D721Med (cell line): ENCODE results near the gene MSI2.
"Not testable (repeated sequence)": the region's sequence is repeated elsewhere in the genome, so short reads cannot be mapped to it uniquely, and the experiment has no call there.

Experiments
- DNase-seq: peaks from one replicate; pipeline ENCODE4 v3.0.0; 2011; ENCODE audit warnings: low spot score; ENCODE audit not compliant: insufficient read length
- FAIRE-seq: peaks from 2 replicates; lab custom pipeline; 2011; peaks lifted over from hg19 to GRCh38; lab: Jason Lieb, UNC
- CTCF ChIP-seq: IDR thresholded peaks from 2 replicates; pipeline ENCODE4 v1.5.1; 2012; ENCODE audit warnings: mild to moderate bottlenecking, control low read depth; ENCODE audit not compliant: insufficient read depth; ENCODE audit errors: missing control alignments

MSI2 gene

GRCh38 chr17:57498443-57498842 lies 242.1 kb downstream of the MSI2 start:
- FAIRE-seq, result no peak

GRCh38 chr17:57499221-57499620 lies 242.9 kb downstream of the MSI2 start:
- FAIRE-seq, DNase-seq: not testable (repeated sequence)

More at GRCh38 chr17:57498443-57498842, 242.1 kb downstream of the MSI2 start:
- no peak for DNase-seq
- no peak for TF ChIP-seq CTCF

GRCh38 chr17:57499648-57500049 lies 243.3 kb downstream of the MSI2 start:
- FAIRE-seq (no peak), DNase-seq (no peak)
- no peak for TF ChIP-seq CTCF

- FAIRE-seq (no peak), DNase-seq (no peak)
- TF ChIP-seq CTCF, result no peak
Observed at GRCh38 chr17:57501016-57501415, 244.7 kb downstream of the MSI2 start.

GRCh38 chr17:57502022-57502421 lies 245.7 kb downstream of the MSI2 start:
- FAIRE-seq (no peak), DNase-seq (no peak)
- no peak for TF ChIP-seq CTCF

- DNase-seq (peak; percentile 35), FAIRE-seq (no peak)
- TF ChIP-seq CTCF, result no peak
Observed at GRCh38 chr17:57502811-57503241, 246.5 kb downstream of the MSI2 start.

GRCh38 chr17:57504208-57504607 lies 247.9 kb downstream of the MSI2 start:
- FAIRE-seq (no peak), DNase-seq (no peak)
- no peak for TF ChIP-seq CTCF
